Measurements from ENCODE around the gene GLIPR2.
"Not testable (repeated sequence)": the region's sequence is repeated elsewhere in the genome, so short reads cannot be mapped to it uniquely, and the experiment has no call there.

The GLIPR2 gene

GRCh38 chr9:36123515-36123914 is 13.0 kb upstream of the GLIPR2 start:
- no peak for DNase-seq (ENCODE audit: low read depth in 2 of 2)

DNA sequence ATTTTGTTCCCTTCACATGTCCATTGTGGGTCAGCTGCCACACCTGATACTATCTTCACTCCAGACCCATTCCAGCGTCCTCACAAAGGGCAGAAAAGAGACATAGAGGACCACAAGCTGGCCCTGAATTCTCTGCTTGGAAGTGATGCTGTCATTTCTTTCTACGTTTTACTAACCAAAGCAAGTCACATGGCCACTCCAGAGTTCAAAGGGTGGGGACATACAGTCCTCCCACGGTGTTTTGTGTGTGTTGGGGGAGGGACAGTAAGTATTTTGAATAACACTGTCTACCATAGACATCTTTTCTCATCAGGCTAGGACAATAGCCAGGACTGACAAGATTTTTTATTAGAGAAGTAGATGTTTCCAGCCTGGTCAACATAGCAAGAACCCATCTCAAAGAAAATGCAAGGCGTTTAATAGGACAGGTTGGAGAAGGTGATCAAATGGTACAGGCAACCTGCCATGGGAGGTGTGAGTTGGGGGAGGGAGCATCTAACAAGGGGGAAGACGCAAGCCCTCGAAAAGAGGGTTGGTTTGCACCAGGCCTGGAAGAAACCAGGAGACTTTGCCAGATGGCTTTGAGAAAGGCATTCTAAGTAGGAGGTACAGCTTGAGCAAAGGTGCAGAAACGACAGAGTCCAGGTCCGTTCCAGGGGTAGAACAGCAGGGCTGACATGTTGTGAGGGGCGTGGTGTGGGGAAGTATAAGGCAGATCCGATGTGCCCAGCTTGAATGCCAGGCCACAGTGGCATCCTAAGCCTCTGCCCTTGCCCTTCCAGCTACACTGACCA is 11.3 kb upstream of the GLIPR2 start:
- no peak for DNase-seq (ENCODE audit: low read depth in 2 of 2)

GRCh38 chr9:36126016-36126730 is 10.4 kb upstream of the GLIPR2 start:
- DNase-seq (ENCODE audit: low read depth in 2 of 2) = no peak

GRCh38 chr9:36127652-36128244 is 8.8 kb upstream of the GLIPR2 start:
- DNase-seq (ENCODE audit: low read depth in 2 of 2) = no peak

GRCh38 chr9:36128349-36128748 is 8.2 kb upstream of the GLIPR2 start:
- DNase-seq (ENCODE audit: low read depth in 2 of 2) = no peak

- DNase-seq (ENCODE audit: low read depth in 2 of 2) = no peak
These were observed 7.4 kb upstream of the GLIPR2 start for GRCh38 chr9:36129139-36129538.

DNA sequence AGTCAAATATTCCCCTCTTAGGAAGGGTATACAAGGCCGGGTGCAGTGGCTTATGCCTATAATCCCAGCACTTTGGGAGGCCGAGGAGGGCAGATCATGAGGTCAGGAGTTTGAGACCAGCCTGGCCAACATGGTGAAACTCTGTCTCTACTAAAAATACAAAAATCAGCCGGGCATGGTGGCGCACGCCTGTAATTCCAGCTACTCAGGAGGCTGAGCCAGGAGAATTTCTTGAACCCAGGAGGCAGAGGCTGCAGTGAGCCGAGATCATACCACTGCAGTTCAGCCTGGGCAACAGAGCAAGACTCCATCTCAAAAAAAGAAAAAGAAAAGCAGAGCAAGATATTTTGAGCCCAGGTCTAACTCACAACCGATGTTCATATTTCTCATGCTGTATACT is 4.9 kb upstream of the GLIPR2 start:
- not testable (repeated sequence) for DNase-seq (ENCODE audit: low read depth in 2 of 2)

DNA sequence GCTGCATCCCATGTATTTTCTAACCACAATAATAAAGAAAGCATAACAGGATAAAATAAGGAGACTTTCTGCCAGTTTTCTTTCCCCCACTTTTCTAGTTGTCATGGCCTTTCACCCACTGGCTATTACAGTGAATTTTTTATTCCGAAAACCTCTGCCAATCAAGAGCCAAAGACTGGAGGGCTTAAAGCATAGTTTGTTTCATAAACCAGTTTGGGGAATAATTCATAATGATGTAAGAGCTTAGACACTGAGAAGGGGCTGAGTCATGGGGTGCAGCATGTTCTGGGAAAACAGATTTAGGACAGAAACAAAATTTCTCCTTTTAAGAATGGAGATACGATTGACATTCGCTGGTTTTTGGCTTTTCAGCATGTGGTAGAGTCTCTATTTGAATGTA is 4.4 kb upstream of the GLIPR2 start:
- DNase-seq (ENCODE audit: low read depth in 2 of 2) = no peak

DNA sequence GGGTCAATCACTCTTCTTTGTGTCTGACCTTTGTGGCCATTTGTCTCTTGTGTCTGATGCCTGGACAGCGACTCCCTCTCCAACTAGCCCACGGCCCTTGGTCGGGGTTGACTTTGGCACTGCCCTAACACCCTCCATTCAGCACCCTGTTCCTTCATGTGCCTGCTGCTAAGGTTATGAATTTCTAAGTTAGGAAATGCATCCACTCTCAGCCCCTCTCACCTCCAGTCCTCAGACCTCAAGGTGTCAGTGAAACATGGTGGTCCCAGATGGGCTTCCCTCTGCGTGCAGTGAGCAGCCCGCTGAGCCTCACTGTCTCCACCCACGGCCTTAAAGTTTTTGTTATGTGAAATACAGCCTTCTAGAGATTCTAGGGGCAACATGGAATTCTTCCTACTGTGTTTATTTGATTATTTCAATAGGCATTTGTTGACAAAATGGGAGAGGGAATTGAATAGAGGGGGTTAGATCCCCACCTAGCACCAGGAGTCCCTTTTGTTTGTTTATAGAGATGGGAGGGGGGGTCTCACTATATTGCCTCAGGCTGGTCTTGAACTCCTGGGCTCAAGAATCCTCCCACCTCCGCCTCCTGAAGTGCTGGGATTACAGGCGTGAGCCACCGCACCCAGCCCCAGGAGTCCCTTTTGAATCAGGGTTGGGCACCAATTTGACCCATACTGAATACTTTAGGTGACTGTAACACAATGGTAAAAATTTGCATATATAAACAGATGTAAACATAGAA is 1.6 kb upstream of the GLIPR2 start:
- DNase-seq (ENCODE audit: low read depth in 2 of 2) = no peak

DNA sequence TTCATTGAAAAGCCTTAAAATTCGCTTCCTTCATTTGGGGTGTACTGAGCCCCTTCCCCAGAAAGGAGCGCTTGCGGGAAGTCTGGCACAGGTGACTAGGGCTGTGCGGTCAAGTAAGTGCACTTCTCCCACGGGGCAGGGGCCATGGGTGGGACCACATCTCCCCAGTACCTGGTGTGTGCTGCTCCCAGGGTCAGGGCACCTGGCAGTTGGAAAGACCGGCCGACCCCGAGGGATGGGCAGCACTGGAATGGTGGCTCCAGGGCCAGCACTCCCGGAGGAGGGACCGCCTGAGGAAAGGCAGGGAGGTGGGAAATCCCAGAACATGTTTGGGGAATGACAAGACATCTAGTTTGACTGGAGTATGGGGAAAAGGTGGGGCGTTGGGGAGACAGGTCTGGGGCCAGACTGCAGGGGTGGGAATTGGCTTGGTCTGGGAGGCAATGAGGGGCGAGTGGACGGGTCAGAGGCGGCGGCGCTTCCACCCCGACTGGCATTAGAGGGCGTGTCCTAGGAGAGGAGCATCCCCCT is 727 bp upstream of the GLIPR2 start:
- DNase-seq (ENCODE audit: low read depth in 2 of 2) = no peak

- no peak for DNase-seq (ENCODE audit: low read depth in 2 of 2)
These were observed 410 bp downstream of the GLIPR2 start for GRCh38 chr9:36136894-36137391.

DNA sequence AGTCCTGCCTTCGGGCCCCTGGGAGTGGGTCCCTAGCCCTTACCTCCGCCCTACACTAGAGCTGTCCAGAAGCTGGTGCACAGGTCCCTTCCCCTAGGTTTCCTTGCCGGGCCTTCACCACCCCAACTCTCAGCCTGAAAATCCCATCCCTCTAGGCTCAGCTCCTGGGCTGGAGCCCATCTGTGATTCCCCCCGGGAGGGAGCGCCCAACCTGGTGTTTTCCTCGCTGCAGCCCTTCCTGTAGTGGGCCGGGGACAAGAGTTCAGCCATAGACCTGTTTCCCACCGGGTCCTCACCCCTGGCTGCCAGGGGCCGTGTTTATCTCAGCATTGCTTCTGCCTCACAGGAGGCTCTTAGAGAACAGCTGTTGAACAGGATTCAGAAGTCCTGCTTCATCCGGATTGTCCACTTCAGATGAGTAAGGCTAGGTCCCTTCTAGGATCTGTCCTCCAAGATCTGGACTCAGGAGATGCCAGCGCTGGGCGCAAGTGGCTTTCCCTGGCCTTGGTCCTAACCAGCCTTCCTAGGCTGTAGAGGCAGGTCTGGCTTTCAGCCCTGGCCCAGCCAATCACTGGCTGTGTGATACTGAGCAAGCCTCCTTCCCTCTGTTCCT is 965 bp downstream of the GLIPR2 start:
- no peak for DNase-seq (ENCODE audit: low read depth in 2 of 2)

- DNase-seq (ENCODE audit: low read depth in 2 of 2) = no peak
These were observed 2.0 kb downstream of the GLIPR2 start for GRCh38 chr9:36138496-36138895.

DNA sequence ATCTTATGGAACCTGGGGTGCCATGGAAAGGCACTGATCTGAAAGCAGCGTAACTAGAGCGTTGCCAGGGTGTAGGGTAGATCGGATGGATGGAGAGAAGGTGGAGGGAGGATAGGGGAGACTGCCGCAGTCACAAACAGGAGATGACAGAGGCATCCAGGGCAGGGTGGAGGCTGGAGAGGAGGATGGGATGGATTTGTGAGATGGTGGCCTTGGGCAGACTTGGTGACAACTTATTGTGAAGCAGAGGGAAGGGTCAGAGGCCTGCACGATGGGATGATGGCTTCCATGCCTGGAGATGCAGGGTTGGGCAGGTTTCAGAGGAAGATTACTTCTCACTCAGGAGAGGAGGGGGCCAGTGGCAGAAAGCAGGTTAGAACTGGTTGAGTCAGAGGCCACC is 2.4 kb downstream of the GLIPR2 start:
- no peak for DNase-seq (ENCODE audit: low read depth in 2 of 2)

GRCh38 chr9:36140086-36141084 is 3.9 kb downstream of the GLIPR2 start:
- DNase-seq (ENCODE audit: low read depth in 2 of 2) = no peak

DNA sequence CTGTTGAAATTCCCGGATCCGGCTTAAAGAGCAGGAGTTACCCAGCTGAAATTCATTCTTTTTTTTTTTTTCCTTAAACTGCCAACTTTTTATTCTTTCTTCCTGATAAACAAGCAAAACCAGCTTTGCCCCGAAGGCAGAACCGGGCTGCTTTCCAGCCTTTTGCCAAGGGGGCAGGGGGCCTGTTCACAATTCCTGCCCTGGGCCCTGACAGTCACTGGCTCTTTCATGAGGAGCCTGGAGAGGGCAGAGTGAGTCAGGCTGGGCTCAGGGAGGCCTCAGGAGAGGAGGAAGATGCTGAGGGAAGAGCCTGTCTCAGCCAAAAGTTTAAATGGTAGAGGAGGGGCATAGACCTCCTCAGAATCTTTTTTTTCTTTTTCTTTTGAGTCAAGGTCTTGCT is 4.8 kb downstream of the GLIPR2 start:
- no peak for DNase-seq (ENCODE audit: low read depth in 2 of 2)

- DNase-seq (ENCODE audit: low read depth in 2 of 2) = no peak
These were observed 5.2 kb downstream of the GLIPR2 start for GRCh38 chr9:36141761-36142160.

GRCh38 chr9:36142510-36143244 is 6.1 kb downstream of the GLIPR2 start:
- no peak for DNase-seq (ENCODE audit: low read depth in 2 of 2)

- no peak for DNase-seq (ENCODE audit: low read depth in 2 of 2)
These were observed 6.7 kb downstream of the GLIPR2 start for GRCh38 chr9:36143245-36143641.
